Stimulated activated naive CD8-positive, alpha-beta T cell treated with anti-CD3 and anti-CD28 coated beads, Interleukin-15, amount 100 ng/mL, for 72 hours (primary cell): ENCODE measurements around the gene LDLRAD4.

Experiments used
- ATAC-seq: fragments of 150-1000 bp; cut with Tn5 transposase; 2 replicates; pipeline ENCODE4 v1.10.0; 2021; ENCODE audit warnings: mild to moderate bottlenecking, moderate library complexity
- DNase-seq, 2 donors: peaks; one replicate each; pipeline ENCODE4 v3.0.0; 2021 to 2022
- H3K27ac Mint-ChIP-seq, 2 donors: one replicate each; pipeline ENCODE4 v1.8.0; 2022; ENCODE audit warnings: mild to moderate bottlenecking in 2 of 2, mixed read lengths in 2 of 2, moderate library complexity in 2 of 2
- H3K27me3 Mint-ChIP-seq: one replicate; pipeline ENCODE4 v1.8.0; 2022; ENCODE audit warnings: mixed read lengths
- H3K4me1 Mint-ChIP-seq: one replicate; pipeline ENCODE4 v1.8.0; 2022; ENCODE audit warnings: mild to moderate bottlenecking, mixed read lengths
- H3K4me3 Mint-ChIP-seq, 2 donors: one replicate each; pipeline ENCODE4 v1.8.0; 2022; ENCODE audit warnings: mild to moderate bottlenecking in 2 of 2, mixed read lengths in 2 of 2, moderate library complexity in 1 of 2
- H3K9me3 Mint-ChIP-seq, 2 donors: one replicate each; pipeline ENCODE4 v1.8.0; 2022; ENCODE audit warnings: mixed read lengths in 2 of 2

The LDLRAD4 gene

GRCh38 chr18:13514558-13514957, 296.0 kb downstream of the LDLRAD4 start:
- Mint-ChIP-seq H3K9me3 (peaks cover 0 to 8% of the 10 kb centered on the region in 2 donors), H3K4me3 (no peak overlapping the region), H3K27ac (no peak overlapping the region), H3K27me3 (no peaks in the 10 kb centered on the region), H3K4me1 (peaks cover 38% of the 10 kb centered on the region)
- DNase-seq (no peak), ATAC-seq (no peak)

- no peaks in the 10 kb centered on the region for H3K27me3 Mint-ChIP-seq
- ATAC-seq (no peak), DNase-seq (no peak)
- no peak overlapping the region for H3K4me3 Mint-ChIP-seq
- H3K27ac Mint-ChIP-seq: peak overlapping the region in 1 of 2 donors; percentile 50
- peaks cover 31% of the 10 kb centered on the region for H3K4me1 Mint-ChIP-seq
- peaks cover 0 to 8% of the 10 kb centered on the region in 2 donors for H3K9me3 Mint-ChIP-seq
These were observed 298.3 kb downstream of the LDLRAD4 start for GRCh38 chr18:13516855-13517254.

GRCh38 chr18:13517369-13517768, 298.8 kb downstream of the LDLRAD4 start:
- DNase-seq: no peak

GRCh38 chr18:13518382-13518781, 299.8 kb downstream of the LDLRAD4 start:
- Mint-ChIP-seq H3K27me3 (no peaks in the 10 kb centered on the region), H3K9me3 (peaks cover 0 to 8% of the 10 kb centered on the region in 2 donors), H3K4me3 (no peak overlapping the region), H3K27ac (no peak overlapping the region), H3K4me1 (peaks cover 22% of the 10 kb centered on the region)
- no peak for DNase-seq
- ATAC-seq: no peak

More at GRCh38 chr18:13517369-13517768, 298.8 kb downstream of the LDLRAD4 start:
- H3K4me1 Mint-ChIP-seq: peaks cover 26% of the 10 kb centered on the region
- H3K9me3 Mint-ChIP-seq: peaks cover 0 to 8% of the 10 kb centered on the region in 2 donors
- no peak overlapping the region for H3K27ac Mint-ChIP-seq
- no peak for ATAC-seq
- no peak overlapping the region for H3K4me3 Mint-ChIP-seq
- H3K27me3 Mint-ChIP-seq: no peaks in the 10 kb centered on the region

GRCh38 chr18:13520306-13520705, 301.7 kb downstream of the LDLRAD4 start:
- ATAC-seq (no peak), DNase-seq (no peak)
- Mint-ChIP-seq H3K4me1 (peaks cover 26% of the 10 kb centered on the region), H3K9me3 (peaks cover 0 to 8% of the 10 kb centered on the region in 2 donors), H3K27me3 (no peaks in the 10 kb centered on the region), H3K4me3 (no peak overlapping the region), H3K27ac (no peak overlapping the region)

GRCh38 chr18:13520741-13521140, 302.2 kb downstream of the LDLRAD4 start:
- peaks cover 26% of the 10 kb centered on the region for H3K4me1 Mint-ChIP-seq
- no peak overlapping the region for H3K4me3 Mint-ChIP-seq
- DNase-seq (no peak), ATAC-seq (no peak)
- no peak overlapping the region for H3K27ac Mint-ChIP-seq
- no peaks in the 10 kb centered on the region for H3K27me3 Mint-ChIP-seq
- H3K9me3 Mint-ChIP-seq: peaks cover 0 to 8% of the 10 kb centered on the region in 2 donors

- Mint-ChIP-seq H3K4me1 (peaks cover 32% of the 10 kb centered on the region), H3K9me3 (peaks cover 0 to 8% of the 10 kb centered on the region in 2 donors), H3K27ac (no peak overlapping the region), H3K27me3 (no peaks in the 10 kb centered on the region), H3K4me3 (no peak overlapping the region)
- DNase-seq (no peak), ATAC-seq (no peak)
These were observed 302.9 kb downstream of the LDLRAD4 start for GRCh38 chr18:13521418-13521817.

- H3K27me3 Mint-ChIP-seq: no peaks in the 10 kb centered on the region
- H3K27ac Mint-ChIP-seq: no peak overlapping the region
These were observed 303.7 kb downstream of the LDLRAD4 start for GRCh38 chr18:13522256-13522655.

GRCh38 chr18:13522861-13523660, 304.5 kb downstream of the LDLRAD4 start:
- Mint-ChIP-seq H3K4me1 (peaks cover 39% of the 10 kb centered on the region), H3K27me3 (no peaks in the 10 kb centered on the region), H3K27ac (no peak overlapping the region), H3K4me3 (no peak overlapping the region), H3K9me3 (peaks cover 0 to 4% of the 10 kb centered on the region in 2 donors)
- no peak for DNase-seq
- ATAC-seq: no peak

More at GRCh38 chr18:13522256-13522655, 303.7 kb downstream of the LDLRAD4 start:
- DNase-seq: no peak
- ATAC-seq: no peak
- H3K4me3 Mint-ChIP-seq: no peak overlapping the region
- peaks cover 39% of the 10 kb centered on the region for H3K4me1 Mint-ChIP-seq
- H3K9me3 Mint-ChIP-seq: peaks cover 0 to 8% of the 10 kb centered on the region in 2 donors

- no peaks in the 10 kb centered on the region for H3K9me3 Mint-ChIP-seq
- H3K4me3 Mint-ChIP-seq: no peak overlapping the region
- H3K27ac Mint-ChIP-seq: no peak overlapping the region
- H3K4me1 Mint-ChIP-seq: peaks cover 39% of the 10 kb centered on the region
- DNase-seq (no peak), ATAC-seq (no peak)
- H3K27me3 Mint-ChIP-seq: no peaks in the 10 kb centered on the region
These were observed 305.5 kb downstream of the LDLRAD4 start for GRCh38 chr18:13524054-13524453.

- Mint-ChIP-seq H3K4me1 (peaks cover 39% of the 10 kb centered on the region), H3K27ac (no peak overlapping the region), H3K27me3 (no peaks in the 10 kb centered on the region), H3K4me3 (no peak overlapping the region), H3K9me3 (no peaks in the 10 kb centered on the region)
- DNase-seq (no peak), ATAC-seq (no peak)
These were observed 306.3 kb downstream of the LDLRAD4 start for GRCh38 chr18:13524811-13525210.

GRCh38 chr18:13525381-13526029, 306.9 kb downstream of the LDLRAD4 start:
- Mint-ChIP-seq H3K27me3 (no peaks in the 10 kb centered on the region), H3K27ac (no peak overlapping the region), H3K4me1 (peaks cover 39% of the 10 kb centered on the region), H3K4me3 (no peak overlapping the region), H3K9me3 (no peaks in the 10 kb centered on the region)
- no peak for DNase-seq
- no peak for ATAC-seq

- no peak overlapping the region for H3K27ac Mint-ChIP-seq
These were observed 308.0 kb downstream of the LDLRAD4 start for GRCh38 chr18:13526519-13526918.

GRCh38 chr18:13527256-13527655, 308.7 kb downstream of the LDLRAD4 start:
- no peak overlapping the region for H3K27ac Mint-ChIP-seq

More at GRCh38 chr18:13526519-13526918, 308.0 kb downstream of the LDLRAD4 start:
- no peaks in the 10 kb centered on the region for H3K27me3 Mint-ChIP-seq
- H3K4me1 Mint-ChIP-seq: peaks cover 32% of the 10 kb centered on the region
- ATAC-seq: no peak
- no peak for DNase-seq
- no peak overlapping the region for H3K4me3 Mint-ChIP-seq
- no peaks in the 10 kb centered on the region for H3K9me3 Mint-ChIP-seq

GRCh38 chr18:13527730-13528129, 309.2 kb downstream of the LDLRAD4 start:
- ATAC-seq (no peak), DNase-seq (no peak)
- H3K4me1 Mint-ChIP-seq: peaks cover 37% of the 10 kb centered on the region
- no peaks in the 10 kb centered on the region for H3K9me3 Mint-ChIP-seq
- H3K27ac Mint-ChIP-seq: no peak overlapping the region
- H3K27me3 Mint-ChIP-seq: no peaks in the 10 kb centered on the region
- H3K4me3 Mint-ChIP-seq: no peak overlapping the region

More at GRCh38 chr18:13527256-13527655, 308.7 kb downstream of the LDLRAD4 start:
- peaks cover 32% of the 10 kb centered on the region for H3K4me1 Mint-ChIP-seq
- DNase-seq (no peak), ATAC-seq (no peak)
- no peaks in the 10 kb centered on the region for H3K9me3 Mint-ChIP-seq
- H3K4me3 Mint-ChIP-seq: no peak overlapping the region
- no peaks in the 10 kb centered on the region for H3K27me3 Mint-ChIP-seq

- peaks cover 37% of the 10 kb centered on the region for H3K4me1 Mint-ChIP-seq
- no peak overlapping the region for H3K4me3 Mint-ChIP-seq
- H3K27ac Mint-ChIP-seq: no peak overlapping the region
- no peaks in the 10 kb centered on the region for H3K9me3 Mint-ChIP-seq
- no peak for ATAC-seq
- DNase-seq: no peak
- no peaks in the 10 kb centered on the region for H3K27me3 Mint-ChIP-seq
These were observed 310.3 kb downstream of the LDLRAD4 start for GRCh38 chr18:13528739-13529392.
